ENCODE measurements around the gene KIAA1614. TPM values are rescaled to one million over a fixed set of nuclear protein-coding genes. Genes with fewer than 3 reads are reported as not detected.
"Not testable (repeated sequence)": the region's sequence is repeated elsewhere in the genome, so short reads cannot be mapped to it uniquely, and the experiment has no call there.

The KIAA1614 gene
- total and polyA plus RNA-seq, 5 donors from 2014 or later: 0.02 to 0.20 (median 0.05) TPM; not detected in 2

GRCh38 chr1:180964056-180964455 lies 51.4 kb downstream of the KIAA1614 start:
- Mint-ChIP-seq H3K27me3 (no peaks in the 10 kb centered on the region), H3K36me3 (peaks cover 29% of the 10 kb centered on the region)

GRCh38 chr1:180964595-180964994 lies 51.9 kb downstream of the KIAA1614 start:
- H3K36me3 ChIP-seq (ENCODE audit: control insufficient read depth, insufficient read depth, low read length): peaks cover 11% of the 10 kb centered on the region
- Mint-ChIP-seq H3K27ac (peak overlapping the region in 2 of 3 donors; percentile 75 to 82), H3K4me3 (no peak overlapping the region), H3K36me3 (peaks cover 34% of the 10 kb centered on the region), H3K4me1 (peaks cover 5 to 12% (median 7%) of the 10 kb centered on the region in 4 donors), H3K9me3 (no peaks in the 10 kb centered on the region), H3K27me3 (no peaks in the 10 kb centered on the region)
- H3K27me3 ChIP-seq (ENCODE audit: control insufficient read depth, insufficient read depth, low read length): no peaks in the 10 kb centered on the region
- ATAC-seq (ENCODE audit: low read depth in 2 of 2) (no peak), DNase-seq (no peak)
- no peaks in the 10 kb centered on the region for H3K4me1 ChIP-seq (ENCODE audit: control insufficient read depth, insufficient read depth, low read length, poor library complexity, severe bottlenecking)
- no peak overlapping the region for H3K4me3 ChIP-seq (ENCODE audit: low read depth, low read length)
- no peak overlapping the region for H3K27ac ChIP-seq (ENCODE audit: insufficient read depth, low read length, poor library complexity, severe bottlenecking)
- no peaks in the 10 kb centered on the region for H3K9me3 ChIP-seq (ENCODE audit: control insufficient read depth in 2 of 2, low read length in 2 of 2)

More at GRCh38 chr1:180964056-180964455, 51.4 kb downstream of the KIAA1614 start:
- DNase-seq (no peak), ATAC-seq (ENCODE audit: low read depth in 2 of 2) (no peak)
- peaks cover 5 to 12% (median 7%) of the 10 kb centered on the region in 4 donors for H3K4me1 Mint-ChIP-seq
- no peaks in the 10 kb centered on the region for H3K9me3 ChIP-seq (ENCODE audit: control insufficient read depth in 2 of 2, low read length in 2 of 2)
- no peaks in the 10 kb centered on the region for H3K4me1 ChIP-seq (ENCODE audit: control insufficient read depth, insufficient read depth, low read length, poor library complexity, severe bottlenecking)
- H3K27ac ChIP-seq (ENCODE audit: insufficient read depth, low read length, poor library complexity, severe bottlenecking): no peak overlapping the region
- H3K27me3 ChIP-seq (ENCODE audit: control insufficient read depth, insufficient read depth, low read length): no peaks in the 10 kb centered on the region
- H3K4me3 ChIP-seq (ENCODE audit: low read depth, low read length): no peak overlapping the region
- H3K27ac Mint-ChIP-seq: peak overlapping the region in 1 of 3 donors; percentile 75
- no peak overlapping the region for H3K4me3 Mint-ChIP-seq
- peaks cover 11% of the 10 kb centered on the region for H3K36me3 ChIP-seq (ENCODE audit: control insufficient read depth, insufficient read depth, low read length)
- no peaks in the 10 kb centered on the region for H3K9me3 Mint-ChIP-seq

GRCh38 chr1:180966312-180966711 lies 53.6 kb downstream of the KIAA1614 start:
- H3K4me3 Mint-ChIP-seq: no peak overlapping the region
- no peak overlapping the region for H3K27ac ChIP-seq (ENCODE audit: insufficient read depth, low read length, poor library complexity, severe bottlenecking)
- H3K4me1 ChIP-seq (ENCODE audit: control insufficient read depth, insufficient read depth, low read length, poor library complexity, severe bottlenecking): no peaks in the 10 kb centered on the region
- ATAC-seq (ENCODE audit: low read depth in 2 of 2): no peak
- H3K36me3 ChIP-seq (ENCODE audit: control insufficient read depth, insufficient read depth, low read length): peaks cover 22% of the 10 kb centered on the region
- H3K27ac Mint-ChIP-seq: peak overlapping the region in 2 of 3 donors; percentile 5 to 75
- no peaks in the 10 kb centered on the region for H3K27me3 ChIP-seq (ENCODE audit: control insufficient read depth, insufficient read depth, low read length)
- H3K27me3 Mint-ChIP-seq: no peaks in the 10 kb centered on the region
- no peak for DNase-seq
- no peak overlapping the region for H3K4me3 ChIP-seq (ENCODE audit: low read depth, low read length)
- peaks cover 5 to 18% (median 9%) of the 10 kb centered on the region in 4 donors for H3K4me1 Mint-ChIP-seq
- no peaks in the 10 kb centered on the region for H3K9me3 Mint-ChIP-seq
- H3K36me3 Mint-ChIP-seq: peaks cover 38% of the 10 kb centered on the region
- no peaks in the 10 kb centered on the region for H3K9me3 ChIP-seq (ENCODE audit: control insufficient read depth in 2 of 2, low read length in 2 of 2)

GRCh38 chr1:180966744-180967536 lies 54.2 kb downstream of the KIAA1614 start:
- Mint-ChIP-seq H3K4me3 (no peak overlapping the region), H3K27ac (peak overlapping the region; percentile 5 to 75 (median 20)), H3K36me3 (peaks cover 40% of the 10 kb centered on the region), H3K27me3 (no peaks in the 10 kb centered on the region), H3K4me1 (peaks cover 5 to 24% (median 11%) of the 10 kb centered on the region in 4 donors), H3K9me3 (no peaks in the 10 kb centered on the region)
- ATAC-seq (ENCODE audit: low read depth in 2 of 2) (no peak), DNase-seq (no peak)
- Histone ChIP-seq H3K4me1 (ENCODE audit: control insufficient read depth, insufficient read depth, low read length, poor library complexity, severe bottlenecking) (no peaks in the 10 kb centered on the region), H3K27me3 (ENCODE audit: control insufficient read depth, insufficient read depth, low read length) (no peaks in the 10 kb centered on the region), H3K27ac (ENCODE audit: insufficient read depth, low read length, poor library complexity, severe bottlenecking) (no peak overlapping the region), H3K9me3 (ENCODE audit: control insufficient read depth in 2 of 2, low read length in 2 of 2) (no peaks in the 10 kb centered on the region), H3K4me3 (ENCODE audit: low read depth, low read length) (no peak overlapping the region), H3K36me3 (ENCODE audit: control insufficient read depth, insufficient read depth, low read length) (peaks cover 23% of the 10 kb centered on the region)

GRCh38 chr1:180967558-180967957 lies 54.9 kb downstream of the KIAA1614 start:
- Histone ChIP-seq H3K9me3 (ENCODE audit: control insufficient read depth in 2 of 2, low read length in 2 of 2) (no peaks in the 10 kb centered on the region), H3K27ac (ENCODE audit: insufficient read depth, low read length, poor library complexity, severe bottlenecking) (no peak overlapping the region), H3K27me3 (ENCODE audit: control insufficient read depth, insufficient read depth, low read length) (no peaks in the 10 kb centered on the region), H3K36me3 (ENCODE audit: control insufficient read depth, insufficient read depth, low read length) (peaks cover 26% of the 10 kb centered on the region), H3K4me3 (ENCODE audit: low read depth, low read length) (no peak overlapping the region), H3K4me1 (ENCODE audit: control insufficient read depth, insufficient read depth, low read length, poor library complexity, severe bottlenecking) (no peaks in the 10 kb centered on the region)
- DNase-seq: no peak
- Mint-ChIP-seq H3K27me3 (no peaks in the 10 kb centered on the region), H3K27ac (no peak overlapping the region), H3K36me3 (peaks cover 45% of the 10 kb centered on the region), H3K4me1 (peaks cover 5 to 24% (median 11%) of the 10 kb centered on the region in 4 donors), H3K9me3 (no peaks in the 10 kb centered on the region), H3K4me3 (no peak overlapping the region)
- no peak for ATAC-seq (ENCODE audit: low read depth in 2 of 2)

GRCh38 chr1:180968834-180969233 lies 56.1 kb downstream of the KIAA1614 start:
- Mint-ChIP-seq H3K4me1 (peaks cover 2 to 26% (median 12%) of the 10 kb centered on the region in 4 donors), H3K36me3 (peaks cover 58% of the 10 kb centered on the region)
- H3K9me3 Mint-ChIP-seq; H3K27me3 Mint-ChIP-seq; H3K27ac Mint-ChIP-seq; H3K4me1 ChIP-seq (ENCODE audit: control insufficient read depth, insufficient read depth, low read length, poor library complexity, severe bottlenecking); H3K4me3 Mint-ChIP-seq; H3K27me3 ChIP-seq (ENCODE audit: control insufficient read depth, insufficient read depth, low read length); H3K4me3 ChIP-seq (ENCODE audit: low read depth, low read length); ATAC-seq (ENCODE audit: low read depth in 2 of 2); DNase-seq; H3K9me3 ChIP-seq (ENCODE audit: control insufficient read depth in 2 of 2, low read length in 2 of 2); H3K27ac ChIP-seq (ENCODE audit: insufficient read depth, low read length, poor library complexity, severe bottlenecking): not testable (repeated sequence)
- H3K36me3 ChIP-seq (ENCODE audit: control insufficient read depth, insufficient read depth, low read length): peaks cover 36% of the 10 kb centered on the region

- no peaks in the 10 kb centered on the region for H3K27me3 Mint-ChIP-seq
- H3K9me3 Mint-ChIP-seq: no peaks in the 10 kb centered on the region
- no peak overlapping the region for H3K4me3 ChIP-seq (ENCODE audit: low read depth, low read length)
- H3K4me3 Mint-ChIP-seq: no peak overlapping the region
- DNase-seq (no peak), ATAC-seq (ENCODE audit: low read depth in 2 of 2) (no peak)
- H3K27ac ChIP-seq (ENCODE audit: insufficient read depth, low read length, poor library complexity, severe bottlenecking): no peak overlapping the region
- no peaks in the 10 kb centered on the region for H3K9me3 ChIP-seq (ENCODE audit: control insufficient read depth in 2 of 2, low read length in 2 of 2)
- H3K4me1 ChIP-seq (ENCODE audit: control insufficient read depth, insufficient read depth, low read length, poor library complexity, severe bottlenecking): no peaks in the 10 kb centered on the region
- H3K4me1 Mint-ChIP-seq: peaks cover 5 to 28% (median 13%) of the 10 kb centered on the region in 4 donors
- peaks cover 42% of the 10 kb centered on the region for H3K36me3 ChIP-seq (ENCODE audit: control insufficient read depth, insufficient read depth, low read length)
- no peak overlapping the region for H3K27ac Mint-ChIP-seq
- peaks cover 61% of the 10 kb centered on the region for H3K36me3 Mint-ChIP-seq
- no peaks in the 10 kb centered on the region for H3K27me3 ChIP-seq (ENCODE audit: control insufficient read depth, insufficient read depth, low read length)
Measured at GRCh38 chr1:180969434-180969833, 56.7 kb downstream of the KIAA1614 start.

Data from CD4-positive, CD25-positive, alpha-beta regulatory T cell (primary cell).